Omental fat pad (tissue), 4 donors: Measurements from ENCODE around the gene ARHGEF16. TPM values are rescaled to one million over a fixed set of nuclear protein-coding genes. Genes with fewer than 3 reads are reported as not detected.

Source experiments
- ATAC-seq: fragments of 150-250 bp; one replicate; pipeline ENCODE4 v1.9.1; 2016; ENCODE audit warnings: mild to moderate bottlenecking, moderate library complexity; ENCODE audit not compliant: low FRiP score
- DNase-seq: peaks from one replicate; pipeline ENCODE4 v3.0.0-alpha.2; 2019; ENCODE audit warnings: low spot score
- CTCF ChIP-seq, 3 donors: fragments of 450-650 bp; IDR thresholded peaks; one replicate each; pipeline ENCODE4 v1.5.1; 2016 to 2017; ENCODE audit warnings: antibody characterized with exemption in 3 of 3, mild to moderate bottlenecking in 3 of 3, moderate library complexity in 2 of 3
- total RNA-seq, 4 donors: library from RNA; depleted of rRNA; stranded (reverse); fragments of >200 nt; gene quantifications; one replicate each; pipeline ENCODE4 v1.1.0, GENCODE V29; 2016

ARHGEF16 gene
- total RNA-seq, 4 donors from 2014 or later = 0.36 to 3.2 (median 1.9) TPM

- no peak for DNase-seq
- TF ChIP-seq CTCF (IDR thresholded peaks at IDR 0.05) = no peak
- ATAC-seq = no peak
Observed at GRCh38 chr1:3417082-3417739, 37.3 kb upstream of the ARHGEF16 start.

GRCh38 chr1:3417934-3418333, 36.5 kb upstream of the ARHGEF16 start:
- TF ChIP-seq CTCF (IDR thresholded peaks at IDR 0.05) = no peak
- ATAC-seq (no peak), DNase-seq (no peak)

- ATAC-seq (no peak), DNase-seq (no peak)
- TF ChIP-seq CTCF (IDR thresholded peaks at IDR 0.05) = no peak
Observed at GRCh38 chr1:3418600-3418999, 35.9 kb upstream of the ARHGEF16 start.

GRCh38 chr1:3419415-3420204, 34.9 kb upstream of the ARHGEF16 start:
- DNase-seq (no peak), ATAC-seq (no peak)
- no peak for TF ChIP-seq CTCF (IDR thresholded peaks at IDR 0.05)

GRCh38 chr1:3420218-3420951, 34.1 kb upstream of the ARHGEF16 start:
- ATAC-seq = no peak
- DNase-seq = no peak
- TF ChIP-seq CTCF (IDR thresholded peaks at IDR 0.05) = no peak

GRCh38 chr1:3422638-3423037, 31.8 kb upstream of the ARHGEF16 start:
- DNase-seq = no peak
- no peak for TF ChIP-seq CTCF (IDR thresholded peaks at IDR 0.05)
- no peak for ATAC-seq
